B cell (primary cell): Measurements from ENCODE around the gene BAG3. TPM values are rescaled to one million over a fixed set of nuclear protein-coding genes. Genes with fewer than 3 reads are reported as not detected.

Experiments used
- ATAC-seq: fragments of 200-7000 bp; cut with Tn5 transposase; one replicate; pipeline ENCODE4 v1.10.0; 2021; ENCODE audit warnings: low read depth, mild to moderate bottlenecking, moderate number of reproducible peaks, moderate library complexity
- CTCF ChIA-PET: fragments of 350-600 bp; sonication (Branson Sonifier 250); formaldehyde crosslinking; loops from one replicate; lab custom pipeline; 2021; ENCODE audit warnings: antibody characterized with exemption, inconsistent platforms; lab: Charles Lee
- POLR2A ChIA-PET: fragments of 350-600 bp; sonication (Branson Sonifier 250); formaldehyde crosslinking; loops from one replicate; lab custom pipeline; 2021; ENCODE audit warnings: antibody characterized with exemption; lab: Charles Lee
- DNase-seq: peaks from one replicate; pipeline ENCODE4 v3.0.0; 2013
- H2AFZ ChIP-seq: 2 replicates; pipeline ENCODE4 v1.6.1; 2012; ENCODE audit warnings: mild to moderate bottlenecking, low read depth, low read length; ENCODE audit not compliant: insufficient read depth, poor library complexity, severe bottlenecking
- H3K27ac ChIP-seq, 2 donors: 1 replicate in 1 of 2; 2 replicates in 1 of 2; pipeline ENCODE4 v1.5.1; 2012 to 2013; ENCODE audit warnings: low read length in 2 of 2, mild to moderate bottlenecking in 2 of 2, moderate library complexity in 1 of 2
- H3K27me3 ChIP-seq, 4 experiments: fragments of 200-600 bp in 1 of 4; sonication (generic) in 1 of 4; replicated peaks in 1 of 4; 1 replicate in 2 of 4; 2 replicates in 2 of 4; pipeline versions ENCODE4 v1.6.1 to v1.7.0; 2013 to 2016; ENCODE audit warnings: low read length in 3 of 4, mild to moderate bottlenecking in 2 of 4, mixed read lengths in 1 of 4, moderate library complexity in 1 of 4; ENCODE audit not compliant: insufficient read depth in 4 of 4, control insufficient read depth in 3 of 4; ENCODE audit errors: control extremely low read depth in 1 of 4
- H3K36me3 ChIP-seq, 2 experiments: replicated peaks in 1 of 2; 1 replicate in 1 of 2; 2 replicates in 1 of 2; pipeline versions ENCODE4 v1.6.1 to v1.7.1; 2013; ENCODE audit warnings: low read length in 1 of 2; ENCODE audit not compliant: insufficient read depth in 2 of 2, control insufficient read depth in 1 of 2; ENCODE audit errors: control extremely low read depth in 1 of 2, extremely low read depth in 1 of 2
- H3K4me1 ChIP-seq, 2 donors: fragments of 200-600 bp in 1 of 2; sonication (generic) in 1 of 2; 1 replicate in 1 of 2; 2 replicates in 1 of 2; pipeline versions ENCODE4 v1.5.1 to v1.6.1; 2013 to 2017; ENCODE audit warnings: low read length in 2 of 2; ENCODE audit not compliant: control insufficient read depth in 2 of 2, insufficient read depth in 2 of 2
- H3K4me2 ChIP-seq: replicated peaks from 2 replicates; pipeline ENCODE3; 2012; ENCODE audit warnings: mild to moderate bottlenecking, low read depth, low read length; ENCODE audit not compliant: poor library complexity, severe bottlenecking
- H3K4me3 ChIP-seq, 5 experiments: fragments of 200-600 bp in 1 of 5; sonication (generic) in 1 of 5; 1 replicate in 3 of 5; 2 replicates in 2 of 5; pipeline versions ENCODE4 v1.5.1 to v1.7.0; 2011 to 2016; ENCODE audit warnings: low read length in 4 of 5, mild to moderate bottlenecking in 4 of 5, low read depth in 2 of 5, control low read depth in 1 of 5, moderate library complexity in 1 of 5; ENCODE audit not compliant: insufficient read depth in 1 of 5; ENCODE audit errors: control extremely low read depth in 1 of 5, extremely low read depth in 1 of 5
- H3K79me2 ChIP-seq: fragments of 200-600 bp; sonication (generic); one replicate; pipeline ENCODE4 v1.6.0; 2016; ENCODE audit warnings: low read length; ENCODE audit not compliant: control insufficient read depth, insufficient read depth
- H3K9ac ChIP-seq: fragments of 200-600 bp; sonication (generic); 2 replicates; pipeline ENCODE4 v1.6.1; 2017; ENCODE audit warnings: mild to moderate bottlenecking, low read length, moderate library complexity
- H3K9me3 ChIP-seq, 3 donors: one replicate each; pipeline versions ENCODE4 v1.6.1 to v1.7.1; 2013; ENCODE audit warnings: low read length in 2 of 3; ENCODE audit not compliant: control insufficient read depth in 2 of 3, insufficient read depth in 1 of 3; ENCODE audit errors: control extremely low read depth in 1 of 3
- H4K20me1 ChIP-seq: 2 replicates; pipeline ENCODE4 v1.6.0; 2012; ENCODE audit warnings: mild to moderate bottlenecking, low read length; ENCODE audit not compliant: insufficient read depth, control insufficient read depth, poor library complexity, severe bottlenecking
- H3K27ac Mint-ChIP-seq: one replicate; pipeline ENCODE4 v1.8.0; 2021; ENCODE audit warnings: mixed read lengths
- H3K27me3 Mint-ChIP-seq: one replicate; pipeline ENCODE4 v1.8.0; 2021; ENCODE audit warnings: mixed read lengths
- H3K4me1 Mint-ChIP-seq: one replicate; pipeline ENCODE4 v1.8.0; 2021; ENCODE audit warnings: mixed read lengths
- H3K4me3 Mint-ChIP-seq: one replicate; pipeline ENCODE4 v1.8.0; 2021; ENCODE audit warnings: mixed read lengths
- H3K9me3 Mint-ChIP-seq: one replicate; pipeline ENCODE4 v1.8.0; 2022; ENCODE audit warnings: mixed read lengths; ENCODE audit not compliant: insufficient read depth
- CTCF ChIP-seq: fragments of 200-600 bp; IDR thresholded peaks from one replicate; pipeline ENCODE4 v1.8.0; 2022; ENCODE audit warnings: antibody characterized with exemption, mild to moderate bottlenecking
- EZH2 ChIP-seq: IDR thresholded peaks from 2 replicates; pipeline ENCODE4 v1.6.1; 2012; ENCODE audit warnings: borderline replicate concordance, low read depth, mild to moderate bottlenecking, moderate library complexity, low read length; ENCODE audit not compliant: insufficient read depth, poor library complexity, severe bottlenecking
- WGBS: methylation state at CpG from one replicate; pipeline ENCODE4 v1.1.5; 2013; ENCODE audit warnings: missing lambda C conversion rate; ENCODE audit not compliant: insufficient coverage; 5-methylcytosine and 5-hydroxymethylcytosine counted together
- intact Hi-C: fragments of 100-400 bp; cut with micrococcal nuclease; formaldehyde crosslinking; loops from one replicate; pipeline ENCODE4 v1.10.0; 2022
- polyA plus RNA-seq: library from polyadenylated mRNA; depleted of rRNA; stranded (reverse); fragments of >200 nt; gene quantifications from 2 replicates; pipeline ENCODE4 v1.2.3, GENCODE V29; 2012
- total RNA-seq, 2 donors: library from RNA; stranded (reverse); fragments of 120-200 nt in 1 of 2; gene quantifications; 1 replicate in 1 of 2; 2 replicates in 1 of 2; pipeline versions ENCODE4 v1.2.3 to v1.2.4, GENCODE V29; 2013 to 2022

Gene BAG3
- total and polyA plus RNA-seq, 2 donors (not counting 1 experiment from before 2014, with no cell fraction given): 3.9 to 7.4 TPM

GRCh38 chr10:119677904-119678755 is 26.9 kb downstream of the BAG3 start:
- Mint-ChIP-seq H3K4me3 (no peak overlapping the region), H3K9me3 (no peaks in the 10 kb centered on the region), H3K27ac (no peak overlapping the region), H3K4me1 (no peaks in the 10 kb centered on the region), H3K27me3 (peaks cover 5% of the 10 kb centered on the region)
- 99% methylated on average over 11 of the region's 13 CpGs for WGBS
- intact Hi-C loops: no loop called here
- CTCF ChIA-PET: interaction anchor here (0.7 kb wide), 1 partner anchor 41 kb away, joined by 3 read pairs; no protein-coding TSS in a partner anchor
- DNase-seq: no peak
- H2AFZ ChIP-seq: no peak overlapping the region
- no peak overlapping the region for H3K4me2 ChIP-seq
- H3K27me3 ChIP-seq: no peaks in the 10 kb centered on the region
- H3K36me3 ChIP-seq: no peaks in the 10 kb centered on the region
- no peaks in the 10 kb centered on the region for H4K20me1 ChIP-seq
- H3K79me2 ChIP-seq: no peaks in the 10 kb centered on the region
- TF ChIP-seq EZH2 (no peak), CTCF (no peak)
- no peak overlapping the region for H3K9ac ChIP-seq
- no peak overlapping the region for H3K4me3 ChIP-seq
- H3K9me3 ChIP-seq: no peaks in the 10 kb centered on the region
- ATAC-seq: no peak
- no peaks in the 10 kb centered on the region for H3K4me1 ChIP-seq
- POLR2A ChIA-PET: no interaction called here
- H3K27ac ChIP-seq: no peak overlapping the region

GRCh38 chr10:119679480-119679829 is 28.3 kb downstream of the BAG3 start:
- ATAC-seq (no peak), DNase-seq (no peak)
- no peaks in the 10 kb centered on the region for H3K36me3 ChIP-seq
- H3K4me1 ChIP-seq: no peaks in the 10 kb centered on the region
- H3K4me2 ChIP-seq: no peak overlapping the region
- CTCF ChIA-PET: interaction anchor here (0.7 to 1.4 kb wide), 3 partner anchors 25 to 180 kb away, joined by 3 to 5 read pairs (median 3); no protein-coding TSS in a partner anchor
- H3K4me3 Mint-ChIP-seq: no peak overlapping the region
- no peaks in the 10 kb centered on the region for H3K27me3 ChIP-seq
- WGBS: 67% methylated on average over 3 of the region's 7 CpGs
- no peak overlapping the region for H3K4me3 ChIP-seq
- H3K9me3 Mint-ChIP-seq: no peaks in the 10 kb centered on the region
- no peak overlapping the region for H3K27ac ChIP-seq
- intact Hi-C loops: no loop called here
- peaks cover 5% of the 10 kb centered on the region for H3K27me3 Mint-ChIP-seq
- no peaks in the 10 kb centered on the region for H3K4me1 Mint-ChIP-seq
- no peaks in the 10 kb centered on the region for H3K79me2 ChIP-seq
- no peak overlapping the region for H3K9ac ChIP-seq
- no peaks in the 10 kb centered on the region for H4K20me1 ChIP-seq
- TF ChIP-seq CTCF (no peak), EZH2 (no peak)
- no peak overlapping the region for H2AFZ ChIP-seq
- H3K9me3 ChIP-seq: no peaks in the 10 kb centered on the region
- no peak overlapping the region for H3K27ac Mint-ChIP-seq
- POLR2A ChIA-PET: no interaction called here
